K562 (cell line): ENCODE measurements around the gene MINDY4. TPM values are rescaled to one million over a fixed set of nuclear protein-coding genes. Genes with fewer than 3 reads are reported as not detected.

Experiments
- ATAC-seq: fragments of 200-7000 bp; cut with Tn5 transposase; 3 replicates; pipeline ENCODE4 v1.9.1; 2020; ENCODE audit warnings: moderate library complexity
- BruUV-seq: library from RNA; stranded (reverse); fragments of 400-500 nt; replicated peaks from 2 replicates; lab custom pipeline; 2021; lab: Mats Ljungman, UMichigan
- CTCF ChIA-PET: fragments of 300-600 bp; formaldehyde crosslinking; extraction: SDS; loops from one replicate; lab custom pipeline; 2021; ENCODE audit warnings: low intra/inter-chr PET ratio; lab: Yijun Ruan, JAX
- POLR2A ChIA-PET: fragments of 300-600, 350-650 bp; sonication (Branson Sonifier 250); formaldehyde crosslinking; extraction: SDS; loops from one replicate; lab custom pipeline; 2021; ENCODE audit warnings: antibody characterized with exemption, inconsistent platforms; lab: Yijun Ruan, JAX
- DNase-seq, 4 experiments: peaks; one replicate each; pipeline versions ENCODE4 v3.0.0 to v3.0.0-alpha.2; 2011 to 2018; ENCODE audit warnings: low spot score in 3 of 4, mixed read lengths in 3 of 4; ENCODE audit errors: extremely low read depth in 1 of 4
- FAIRE-seq: peaks from 2 replicates; lab custom pipeline; 2011; peaks lifted over from hg19 to GRCh38; lab: Jason Lieb, UNC
- H2AFZ ChIP-seq: 2 replicates; pipeline ENCODE4 v1.6.0; 2011; ENCODE audit warnings: low read depth, low read length, control low read depth, inconsistent platforms
- H3K27ac ChIP-seq: fragments of 200-600 bp; 3 replicates; pipeline ENCODE4 v1.8.0; 2011; ENCODE audit warnings: low read depth, mild to moderate bottlenecking, control low read depth, inconsistent platforms, low read length, moderate library complexity, mixed read lengths; ENCODE audit errors: extremely low read depth
- H3K27me3 ChIP-seq, 2 experiments: fragments of 300-600 bp in 1 of 2; 2 replicates in 1 of 2; 3 replicates in 1 of 2; pipeline versions ENCODE4 v1.6.0 to v1.8.0; 2011; ENCODE audit warnings: inconsistent platforms in 2 of 2, low read length in 2 of 2, mild to moderate bottlenecking in 1 of 2, mixed read lengths in 1 of 2, moderate library complexity in 1 of 2; ENCODE audit not compliant: control insufficient read depth in 2 of 2, insufficient read depth in 2 of 2
- H3K36me3 ChIP-seq: fragments of 300-600 bp; 3 replicates; pipeline ENCODE4 v1.8.0; 2011; ENCODE audit warnings: mild to moderate bottlenecking, low read length, inconsistent platforms; ENCODE audit not compliant: control insufficient read depth, insufficient read depth
- H3K4me1 ChIP-seq, 2 experiments: fragments of 200-600 bp in 1 of 2; replicated peaks in 1 of 2; 2 replicates in 1 of 2; 3 replicates in 1 of 2; pipeline versions ENCODE4 v1.5.1 to v1.8.0; 2011; ENCODE audit warnings: inconsistent platforms in 2 of 2, low read length in 2 of 2, mild to moderate bottlenecking in 1 of 2, mixed read lengths in 1 of 2, moderate library complexity in 1 of 2; ENCODE audit not compliant: control insufficient read depth in 2 of 2, insufficient read depth in 2 of 2
- H3K4me2 ChIP-seq: 2 replicates; pipeline ENCODE4 v1.6.1; 2011; ENCODE audit warnings: low read length, control low read depth, inconsistent platforms, mixed read lengths; ENCODE audit not compliant: insufficient read depth
- H3K4me3 ChIP-seq: fragments of 200-600 bp; sonication (generic), shearing (Covaris generic); 2 replicates; pipeline ENCODE4 v1.5.1; 2016; ENCODE audit warnings: control low read depth, inconsistent platforms
- H3K79me2 ChIP-seq: fragments of 200-600 bp; 3 replicates; pipeline ENCODE4 v1.8.0; 2011; ENCODE audit warnings: low read length, inconsistent platforms; ENCODE audit not compliant: control insufficient read depth, insufficient read depth
- H3K9ac ChIP-seq, 2 experiments: 2 replicates each; pipeline versions ENCODE4 v1.6.0 to v1.6.1; 2011; ENCODE audit warnings: low read depth in 2 of 2, low read length in 2 of 2, control low read depth in 1 of 2, inconsistent platforms in 1 of 2, mild to moderate bottlenecking in 1 of 2, mixed read lengths in 1 of 2; ENCODE audit not compliant: insufficient read depth in 1 of 2
- H3K9me1 ChIP-seq: one replicate; pipeline ENCODE4 v1.6.0; 2011; ENCODE audit warnings: inconsistent platforms, mild to moderate bottlenecking, low read length, moderate library complexity; ENCODE audit not compliant: control insufficient read depth, insufficient read depth
- H3K9me3 ChIP-seq: replicated peaks from 2 replicates; pipeline ENCODE4 v1.5.1; 2011; ENCODE audit warnings: low read depth, low read length, inconsistent platforms; ENCODE audit not compliant: control insufficient read depth, insufficient read depth
- H4K20me1 ChIP-seq: replicated peaks from 2 replicates; pipeline ENCODE4 v1.6.1; 2011; ENCODE audit warnings: low read length, inconsistent platforms, mixed read lengths; ENCODE audit not compliant: control insufficient read depth, insufficient read depth
- ETV5 ChIP-seq: sonication (generic); formaldehyde crosslinking; IDR thresholded peaks from 2 replicates; pipeline ENCODE4 v1.4.0; 2020; ENCODE audit warnings: low read depth, mild to moderate bottlenecking, missing genetic modification reagents
- FOSL1 ChIP-seq: fragments of 200-800 bp; sonication (Bioruptor generic); conservative IDR thresholded peaks from 2 replicates; pipeline ENCODE4 v1.6.1; 2016; ENCODE audit warnings: missing genetic modification characterization, missing compliant biosample characterization
- HDAC3 ChIP-seq: fragments of 450-650 bp; IDR thresholded peaks from 2 replicates; pipeline ENCODE4 v1.6.1; 2018; ENCODE audit warnings: borderline replicate concordance, mild to moderate bottlenecking, moderate library complexity; ENCODE audit not compliant: partially characterized antibody
- HNRNPUL1 ChIP-seq: fragments of 200-400 bp; formaldehyde crosslinking; IDR thresholded peaks from 2 replicates; pipeline ENCODE4 v1.6.1; 2017; ENCODE audit warnings: low read length
- MCM5 ChIP-seq: fragments of 450-650 bp; IDR thresholded peaks from 2 replicates; pipeline ENCODE4 v1.6.1; 2016; ENCODE audit warnings: low read depth
- MED1 ChIP-seq: sonication (generic); formaldehyde crosslinking; IDR thresholded peaks from 2 replicates; pipeline ENCODE4 v1.8.1; 2023; ENCODE audit warnings: missing genetic modification reagents, borderline replicate concordance
- PHB2 ChIP-seq: fragments of 450-650 bp; IDR thresholded peaks from 2 replicates; pipeline ENCODE4 v1.6.1; 2017; ENCODE audit warnings: low read depth
- SMARCE1 ChIP-seq: fragments of 450-650 bp; IDR thresholded peaks from 2 replicates; pipeline ENCODE4 v1.7.1; 2016; ENCODE audit warnings: mild to moderate bottlenecking
- SRSF3 ChIP-seq: fragments of 200-400 bp; formaldehyde crosslinking; IDR thresholded peaks from 2 replicates; pipeline ENCODE4 v1.6.1; 2016; ENCODE audit warnings: mild to moderate bottlenecking, low read length, moderate library complexity; ENCODE audit not compliant: insufficient read depth
- YBX1 ChIP-seq: fragments of 450-650 bp; IDR thresholded peaks from 2 replicates; pipeline ENCODE4 v1.7.1; 2016; ENCODE audit warnings: mild to moderate bottlenecking
- ZEB2 ChIP-seq: fragments of 450-650 bp; IDR thresholded peaks from 2 replicates; pipeline ENCODE4 v1.6.1; 2016
- WGBS: fragments of 100-300 bp; shearing (Covaris generic); methylation state at CpG from one replicate; pipeline ENCODE4 v1.1.6; 2016; ENCODE audit warnings: low coverage, mixed read lengths; ENCODE audit not compliant: insufficient coverage; ENCODE audit errors: missing lambda C conversion rate; 5-methylcytosine and 5-hydroxymethylcytosine counted together
- in situ Hi-C: fragments of 300-500 bp; cut with MboI; formaldehyde crosslinking; loops from 4 replicates; pipeline ENCODE4 v1.15.0; 2018; ENCODE audit warnings: inconsistent platforms, mixed read lengths
- intact Hi-C: fragments of 100-400 bp; cut with micrococcal nuclease; formaldehyde crosslinking; loops from 2 replicates; pipeline ENCODE4 v1.14.2; 2022
- polyA plus RNA-seq, 8 experiments: library from polyadenylated mRNA; depleted of rRNA in 4 of 8; stranded (reverse) in 5 of 8; unstranded in 3 of 8; fragments of >200 nt; fragmentation: Nextera tagmentation in 2 of 8; fragmentation: Illumina TruSeq in 1 of 8; extraction: Ambion mirVana in 2 of 8; extraction: Trizol in 1 of 8; gene quantifications; 2 replicates each; pipeline versions ENCODE4 v1.2.1 to v1.2.3, GENCODE V29; 2011 to 2014; ENCODE audit warnings: inconsistent platforms in 1 of 8, missing spikeins in 1 of 8
- total RNA-seq, 7 experiments: library from RNA; depleted of rRNA in 6 of 7; stranded (reverse); fragments of >200 nt in 6 of 7; fragmentation: Illumina TruSeq in 2 of 7; extraction: Trizol in 2 of 7; gene quantifications; 2 replicates each; pipeline versions ENCODE4 v1.2.1 to v1.2.3, GENCODE V29; 2011 to 2021; ENCODE audit warnings: low replicate concordance in 1 of 7
- TF ChIP-seq, protein P1 (sequence below), 3 experiments: fragments of 200-800 bp in 1 of 3; sonication (Bioruptor generic) in 1 of 3; sonication (generic) in 1 of 3; formaldehyde crosslinking in 1 of 3; IDR thresholded peaks; 2 replicates each; pipeline versions ENCODE4 v1.6.1 to v1.8.0; 2016 to 2022; ENCODE audit warnings: mild to moderate bottlenecking in 2 of 3, missing compliant biosample characterization in 2 of 3, missing genetic modification characterization in 2 of 3, missing genetic modification reagents in 1 of 3
- TF ChIP-seq, protein P2 (sequence below): fragments of 250-450 bp; sonication (Bioruptor Pico); IDR thresholded peaks from 2 replicates; pipeline ENCODE4 v1.8.0; 2021; ENCODE audit warnings: moderate library complexity, mild to moderate bottlenecking, inconsistent platforms
- TF ChIP-seq, protein P3 (sequence below): fragments of 450-650 bp; formaldehyde crosslinking; IDR thresholded peaks from 2 replicates; pipeline ENCODE4 v1.4.0; 2020; ENCODE audit warnings: mild to moderate bottlenecking, moderate library complexity
- TF ChIP-seq, protein P4 (sequence below): fragments of 250-450 bp; sonication (Bioruptor Pico); IDR thresholded peaks from 2 replicates; pipeline ENCODE4 v1.9.0; 2021; ENCODE audit warnings: mild to moderate bottlenecking
- TF ChIP-seq, protein P5 (sequence below), 2 experiments: fragments of 450-650 bp in 1 of 2; sonication (generic) in 1 of 2; formaldehyde crosslinking; conservative IDR thresholded peaks; 2 replicates each; pipeline versions ENCODE4 v1.4.0 to v1.8.1; 2020 to 2022; ENCODE audit warnings: mild to moderate bottlenecking in 1 of 2, missing genetic modification reagents in 1 of 2

MINDY4 gene
- total and polyA plus RNA-seq, 9 of the 15 experiments (the other 6 are each of a cell fraction or from before 2014, with no cell fraction given): 2.1 to 16.7 (median 11.0) TPM

DNA sequence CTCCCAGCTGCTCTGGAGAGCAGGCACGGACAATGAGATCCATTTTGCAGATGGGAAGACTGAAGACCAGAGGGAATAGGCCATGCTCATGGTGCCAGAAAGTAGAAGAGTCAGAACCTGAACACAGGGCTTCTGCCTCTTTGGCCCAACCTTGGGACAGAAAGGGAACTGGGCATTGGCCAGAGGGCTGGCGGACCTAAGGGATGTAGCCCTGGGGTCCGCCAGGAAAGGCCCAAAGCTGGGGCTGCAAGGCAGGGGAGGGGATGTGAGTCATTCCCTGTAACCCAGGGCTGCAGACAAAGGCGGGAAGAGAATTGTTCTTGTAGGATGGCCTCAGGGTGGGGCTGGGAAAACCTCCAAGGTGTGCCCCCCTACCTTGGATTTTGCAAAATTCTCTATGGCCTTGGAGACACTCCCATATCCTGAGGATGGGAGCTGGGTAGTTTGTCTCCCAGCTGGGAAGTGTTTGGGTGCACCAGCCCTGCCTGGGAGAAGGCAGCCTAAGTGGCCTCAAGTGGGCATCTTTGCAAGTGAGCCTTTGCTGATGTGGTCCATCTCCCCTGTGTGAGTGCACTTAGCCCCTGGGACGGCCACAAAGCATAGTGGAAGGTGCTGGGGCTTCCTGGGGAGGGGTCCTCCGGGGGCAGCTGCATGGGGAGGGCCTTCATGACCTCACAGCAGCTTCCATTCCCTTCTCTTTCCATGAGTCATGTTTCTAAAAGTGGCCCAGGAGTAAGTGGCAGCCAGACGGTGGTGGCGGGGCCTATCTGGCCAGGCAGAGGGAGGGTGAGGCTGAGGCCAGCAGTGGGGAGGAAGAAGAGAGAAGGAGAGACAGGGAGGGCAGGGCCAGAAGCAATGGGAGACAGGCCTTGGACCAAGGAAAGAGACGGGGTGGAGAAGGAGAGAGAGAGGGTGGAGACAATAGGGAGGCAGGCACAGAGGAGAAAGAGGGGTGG is 149.6 kb downstream of the MINDY4 start:
- Histone ChIP-seq H3K4me2 (peak overlapping the region; percentile 51), H3K27me3 (no peaks in the 10 kb centered on the region), H3K4me1 (peaks cover 53 to 54% of the 10 kb centered on the region in 2 experiments), H3K9ac (peak overlapping the region; percentile 39 to 53; a peak in 3 of 4 replicates), H3K36me3 (no peaks in the 10 kb centered on the region), H3K9me3 (no peaks in the 10 kb centered on the region), H3K79me2 (no peaks in the 10 kb centered on the region), H3K4me3 (no peak overlapping the region), H3K9me1 (peaks cover 7% of the 10 kb centered on the region), H2AFZ (peak overlapping the region; percentile 73), H4K20me1 (no peaks in the 10 kb centered on the region), H3K27ac (peak overlapping the region; percentile 58; the same call in 1 of the 3 replicates)
- ChIA-PET POLR2A (no interaction called here), CTCF (no interaction called here)
- peak; percentile 74 for FAIRE-seq
- peak; percentile 61 to 77 (median 65) for DNase-seq
- in situ Hi-C loops: no loop called here
- WGBS: 44% methylated on average over 8 of the region's 9 CpGs
- intact Hi-C loops: no loop called here
- ATAC-seq: peak; percentile 70
- no TSS peak for BruUV-seq
- no peak for TF ChIP-seq HNRNPUL1
- no peak for TF ChIP-seq PHB2
- TF ChIP-seq, protein P1, sequence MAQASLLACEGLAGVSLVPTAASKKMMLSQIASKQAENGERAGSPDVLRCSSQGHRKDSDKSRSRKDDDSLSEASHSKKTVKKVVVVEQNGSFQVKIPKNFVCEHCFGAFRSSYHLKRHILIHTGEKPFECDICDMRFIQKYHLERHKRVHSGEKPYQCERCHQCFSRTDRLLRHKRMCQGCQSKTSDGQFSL (CRISPR knock-in tag; IDR thresholded peaks at IDR 0.05): no peak
- TF ChIP-seq, protein P1 (tag; IDR thresholded peaks at IDR 0.05): no peak
- no peak for TF ChIP-seq MED1 (CRISPR knock-in tag)
- TF ChIP-seq YBX1: no peak
- no peak for TF ChIP-seq MCM5
- TF ChIP-seq, protein P2, sequence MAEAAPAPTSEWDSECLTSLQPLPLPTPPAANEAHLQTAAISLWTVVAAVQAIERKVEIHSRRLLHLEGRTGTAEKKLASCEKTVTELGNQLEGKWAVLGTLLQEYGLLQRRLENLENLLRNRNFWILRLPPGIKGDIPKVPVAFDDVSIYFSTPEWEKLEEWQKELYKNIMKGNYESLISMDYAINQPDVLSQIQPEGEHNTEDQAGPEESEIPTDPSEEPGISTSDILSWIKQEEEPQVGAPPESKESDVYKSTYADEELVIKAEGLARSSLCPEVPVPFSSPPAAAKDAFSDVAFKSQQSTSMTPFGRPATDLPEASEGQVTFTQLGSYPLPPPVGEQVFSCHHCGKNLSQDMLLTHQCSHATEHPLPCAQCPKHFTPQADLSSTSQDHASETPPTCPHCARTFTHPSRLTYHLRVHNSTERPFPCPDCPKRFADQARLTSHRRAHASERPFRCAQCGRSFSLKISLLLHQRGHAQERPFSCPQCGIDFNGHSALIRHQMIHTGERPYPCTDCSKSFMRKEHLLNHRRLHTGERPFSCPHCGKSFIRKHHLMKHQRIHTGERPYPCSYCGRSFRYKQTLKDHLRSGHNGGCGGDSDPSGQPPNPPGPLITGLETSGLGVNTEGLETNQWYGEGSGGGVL (CRISPR knock-in tag): no peak
- TF ChIP-seq FOSL1 (tag): peak; percentile 75
- TF ChIP-seq, protein P3, sequence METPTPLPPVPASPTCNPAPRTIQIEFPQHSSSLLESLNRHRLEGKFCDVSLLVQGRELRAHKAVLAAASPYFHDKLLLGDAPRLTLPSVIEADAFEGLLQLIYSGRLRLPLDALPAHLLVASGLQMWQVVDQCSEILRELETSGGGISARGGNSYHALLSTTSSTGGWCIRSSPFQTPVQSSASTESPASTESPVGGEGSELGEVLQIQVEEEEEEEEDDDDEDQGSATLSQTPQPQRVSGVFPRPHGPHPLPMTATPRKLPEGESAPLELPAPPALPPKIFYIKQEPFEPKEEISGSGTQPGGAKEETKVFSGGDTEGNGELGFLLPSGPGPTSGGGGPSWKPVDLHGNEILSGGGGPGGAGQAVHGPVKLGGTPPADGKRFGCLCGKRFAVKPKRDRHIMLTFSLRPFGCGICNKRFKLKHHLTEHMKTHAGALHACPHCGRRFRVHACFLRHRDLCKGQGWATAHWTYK (CRISPR knock-in tag): 0 out of 2 replicates have a peak, but pooled peaks have one; percentile 51
- peak; percentile 41; the same call in 1 of the 2 replicates for TF ChIP-seq ETV5 (CRISPR knock-in tag)
- TF ChIP-seq, protein P4, sequence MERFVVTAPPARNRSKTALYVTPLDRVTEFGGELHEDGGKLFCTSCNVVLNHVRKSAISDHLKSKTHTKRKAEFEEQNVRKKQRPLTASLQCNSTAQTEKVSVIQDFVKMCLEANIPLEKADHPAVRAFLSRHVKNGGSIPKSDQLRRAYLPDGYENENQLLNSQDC (CRISPR knock-in tag): no peak
- TF ChIP-seq, protein P5, sequence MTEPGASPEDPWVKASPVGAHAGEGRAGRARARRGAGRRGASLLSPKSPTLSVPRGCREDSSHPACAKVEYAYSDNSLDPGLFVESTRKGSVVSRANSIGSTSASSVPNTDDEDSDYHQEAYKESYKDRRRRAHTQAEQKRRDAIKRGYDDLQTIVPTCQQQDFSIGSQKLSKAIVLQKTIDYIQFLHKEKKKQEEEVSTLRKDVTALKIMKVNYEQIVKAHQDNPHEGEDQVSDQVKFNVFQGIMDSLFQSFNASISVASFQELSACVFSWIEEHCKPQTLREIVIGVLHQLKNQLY (CRISPR knock-in tag; conservative IDR thresholded peaks at IDR 0.05): no peak
- TF ChIP-seq ZEB2: no peak
- TF ChIP-seq HDAC3: no peak
- TF ChIP-seq SRSF3: no peak
- peak; percentile 57 for TF ChIP-seq SMARCE1
